A172 (cell line): ENCODE measurements around the gene PCLAF. TPM values are rescaled to one million over a fixed set of nuclear protein-coding genes. Genes with fewer than 3 reads are reported as not detected.

Source experiments
- DNase-seq: peaks from one replicate; pipeline ENCODE4 v3.0.0-alpha.2; 2015; ENCODE audit warnings: low spot score
- total RNA-seq: library from RNA; depleted of rRNA; stranded (reverse); fragments of >200 nt; shearing (Covaris generic); gene quantifications from 2 replicates; pipeline ENCODE4 v1.2.3, GENCODE V29; 2014; rRNA removed

PCLAF gene
- total RNA-seq, 1 experiment from 2014 or later: 180 TPM

GRCh38 chr15:64324165-64324877, 56.9 kb downstream of the PCLAF start:
- no peak for DNase-seq

GRCh38 chr15:64315216-64315615, 66.0 kb downstream of the PCLAF start:
- DNase-seq: no peak

GRCh38 chr15:64314456-64314855, 66.8 kb downstream of the PCLAF start:
- DNase-seq: no peak

Other genes starting within 250 kb of the PCLAF start
- gene SNX22, start 229.7 kb downstream of the PCLAF start, total RNA-seq: 0.78 and 1.3 TPM in 2 replicates
- 567 and 593 TPM in 2 replicates for gene PPIB, start 218.4 kb downstream of the PCLAF start, total RNA-seq
- 15.0 and 16.0 TPM in 2 replicates for gene CSNK1G1, start 25.3 kb downstream of the PCLAF start, total RNA-seq
- 10.3 and 18.3 TPM in 2 replicates for gene TRIP4, start 6.4 kb upstream of the PCLAF start, total RNA-seq
- 10.8 and 11.1 TPM in 2 replicates for gene ZNF609, start 79.1 kb upstream of the PCLAF start, total RNA-seq